Liver (tissue), 9 donors: Measurements from ENCODE around the gene ANKRD1. TPM values are rescaled to one million over a fixed set of nuclear protein-coding genes. Genes with fewer than 3 reads are reported as not detected.

Experiments
- DNase-seq: peaks from one replicate; pipeline ENCODE4 v3.0.0-alpha.2; 2017; ENCODE audit warnings: low spot score
- H3K27ac ChIP-seq, 2 donors: one replicate each; pipeline ENCODE4 v1.7.0; 2013; ENCODE audit warnings: inconsistent platforms in 2 of 2, low read length in 2 of 2, control low read depth in 1 of 2, low read depth in 1 of 2, mild to moderate bottlenecking in 1 of 2
- H3K27me3 ChIP-seq, 4 donors: one replicate each; pipeline versions ENCODE4 v1.6.1 to v1.7.0; 2013; ENCODE audit warnings: low read length in 3 of 4, inconsistent platforms in 1 of 4, mild to moderate bottlenecking in 1 of 4, moderate library complexity in 1 of 4; ENCODE audit not compliant: control insufficient read depth in 4 of 4, insufficient read depth in 4 of 4
- H3K36me3 ChIP-seq, 4 donors: one replicate each; pipeline versions ENCODE4 v1.6.1 to v1.7.0; 2013; ENCODE audit warnings: low read length in 3 of 4, mild to moderate bottlenecking in 3 of 4, low read depth in 1 of 4, moderate library complexity in 1 of 4; ENCODE audit not compliant: control insufficient read depth in 4 of 4, insufficient read depth in 3 of 4
- H3K4me1 ChIP-seq, 4 donors: one replicate each; pipeline versions ENCODE4 v1.6.1 to v1.7.0; 2013; ENCODE audit warnings: low read length in 3 of 4, mild to moderate bottlenecking in 3 of 4, moderate library complexity in 1 of 4; ENCODE audit not compliant: control insufficient read depth in 4 of 4, insufficient read depth in 4 of 4
- H3K4me3 ChIP-seq, 3 donors: one replicate each; pipeline versions ENCODE4 v1.6.1 to v1.7.0; 2013; ENCODE audit warnings: low read length in 3 of 3, control low read depth in 1 of 3, low read depth in 1 of 3, mild to moderate bottlenecking in 1 of 3
- H3K9ac ChIP-seq, 2 donors: one replicate each; pipeline ENCODE4 v1.7.0; 2013; ENCODE audit warnings: low read length in 2 of 2, mild to moderate bottlenecking in 2 of 2, moderate library complexity in 2 of 2, control low read depth in 1 of 2, low read depth in 1 of 2
- H3K9me3 ChIP-seq, 4 donors: one replicate each; pipeline versions ENCODE4 v1.6.1 to v1.7.0; 2013; ENCODE audit warnings: low read length in 3 of 4; ENCODE audit not compliant: control insufficient read depth in 4 of 4
- ATF3 ChIP-seq: IDR thresholded peaks from 2 replicates; pipeline ENCODE4 v1.6.1; 2016; ENCODE audit warnings: antibody characterized with exemption
- CTCF ChIP-seq: fragments of 150-350 bp; IDR thresholded peaks from 2 replicates; pipeline ENCODE4 v1.5.1; 2017; ENCODE audit warnings: improper control_type of control experiment, low read depth, low read length; ENCODE audit not compliant: missing input control
- EGR1 ChIP-seq, 2 donors: IDR thresholded peaks; 2 replicates each; pipeline ENCODE4 v1.6.1; 2016 to 2018; ENCODE audit warnings: antibody characterized with exemption in 2 of 2, low read depth in 2 of 2
- FOXA1 ChIP-seq: IDR thresholded peaks from 2 replicates; pipeline ENCODE4 v1.6.1; 2016; ENCODE audit warnings: antibody characterized with exemption
- FOXA2 ChIP-seq: IDR thresholded peaks from 2 replicates; pipeline ENCODE4 v1.6.1; 2016; ENCODE audit warnings: antibody characterized with exemption
- GABPA ChIP-seq, 2 donors: IDR thresholded peaks in 1 of 2; conservative IDR thresholded peaks in 1 of 2; 2 replicates each; pipeline ENCODE4 v1.6.1; 2016; ENCODE audit warnings: antibody characterized with exemption in 2 of 2, mild to moderate bottlenecking in 1 of 2, moderate library complexity in 1 of 2
- HNF4A ChIP-seq, 2 donors: conservative IDR thresholded peaks; 2 replicates each; pipeline ENCODE4 v1.6.1; 2016; ENCODE audit warnings: antibody characterized with exemption in 2 of 2, mild to moderate bottlenecking in 2 of 2
- HNF4G ChIP-seq: IDR thresholded peaks from 2 replicates; pipeline ENCODE4 v1.6.1; 2016; ENCODE audit warnings: antibody characterized with exemption
- JUND ChIP-seq, 2 donors: IDR thresholded peaks; 2 replicates each; pipeline ENCODE4 v1.6.1; 2016; ENCODE audit warnings: antibody characterized with exemption in 2 of 2
- MAX ChIP-seq: IDR thresholded peaks from 2 replicates; pipeline ENCODE4 v1.6.1; 2016; ENCODE audit warnings: antibody characterized with exemption
- NR2F2 ChIP-seq: IDR thresholded peaks from 2 replicates; pipeline ENCODE4 v1.6.1; 2016; ENCODE audit warnings: antibody characterized with exemption
- RAD21 ChIP-seq, 2 donors: IDR thresholded peaks; 2 replicates each; pipeline ENCODE4 v1.6.1; 2016; ENCODE audit warnings: antibody characterized with exemption in 2 of 2, mild to moderate bottlenecking in 2 of 2
- REST ChIP-seq: IDR thresholded peaks from 2 replicates; pipeline ENCODE4 v1.6.1; 2016; ENCODE audit warnings: antibody characterized with exemption, mild to moderate bottlenecking
- RXRA ChIP-seq, 2 donors: IDR thresholded peaks; 2 replicates each; pipeline ENCODE4 v1.6.1; 2017 to 2018; ENCODE audit warnings: antibody characterized with exemption in 2 of 2, mild to moderate bottlenecking in 1 of 2
- SP1 ChIP-seq: IDR thresholded peaks from 2 replicates; pipeline ENCODE4 v1.6.1; 2018; ENCODE audit warnings: antibody characterized with exemption, mild to moderate bottlenecking
- TAF1 ChIP-seq: conservative IDR thresholded peaks from 2 replicates; pipeline ENCODE4 v1.6.1; 2016; ENCODE audit warnings: antibody characterized with exemption, mild to moderate bottlenecking
- YY1 ChIP-seq: IDR thresholded peaks from 2 replicates; pipeline ENCODE4 v1.6.1; 2016; ENCODE audit warnings: antibody characterized with exemption, mild to moderate bottlenecking
- ZBTB33 ChIP-seq: IDR thresholded peaks from 2 replicates; pipeline ENCODE4 v1.6.1; 2016; ENCODE audit warnings: antibody characterized with exemption
- WGBS: extraction: QIAGEN DNeasy Blood & Tissue Kit; methylation state at CpG from one replicate; pipeline ENCODE4 v1.1.7; 2013; 5-methylcytosine and 5-hydroxymethylcytosine counted together
- polyA plus RNA-seq, 2 donors: library from polyadenylated mRNA; stranded (reverse) in 1 of 2; unstranded in 1 of 2; fragments of 200-250 nt in 1 of 2; fragments of >200 nt in 1 of 2; fragmentation: Nextera tagmentation in 1 of 2; extraction: Ambion mirVana in 1 of 2; gene quantifications; one replicate each; pipeline versions ENCODE4 v1.2.1 to v1.2.3, GENCODE V29; 2013 to 2015
- total RNA-seq, 2 donors: library from RNA; depleted of rRNA; stranded (reverse); fragments of >200 nt; gene quantifications; one replicate each; pipeline ENCODE4 v1.2.3, GENCODE V29; 2014
- donor health status: healthy.
- donor health status: healthy.
- donor health status: healthy.
- donor health status: healthy.
- donor health status: healthy.

Gene ANKRD1
- total and polyA plus RNA-seq, 4 donors, result 0.16 to 0.25 TPM; not detected in 2

DNA sequence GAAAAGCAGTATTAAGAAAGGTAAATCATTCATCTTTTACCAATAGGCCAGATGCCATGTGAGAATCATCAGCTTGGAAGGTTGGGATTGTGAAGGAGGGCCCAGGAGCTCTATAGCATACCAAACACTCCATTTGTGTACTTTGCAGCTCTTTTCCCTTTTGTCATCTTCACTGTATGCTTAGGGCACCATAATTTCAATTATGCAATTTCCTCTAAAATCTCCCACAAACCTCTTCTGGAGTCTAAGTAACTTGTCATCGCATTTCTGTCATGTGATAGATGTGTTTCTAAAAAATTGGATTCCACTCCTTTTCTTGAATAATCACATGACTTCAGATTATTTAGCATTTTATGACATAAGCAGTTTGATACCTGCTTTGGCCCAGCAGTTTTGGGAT, 31.3 kb downstream of the ANKRD1 start:
- no peak for TF ChIP-seq HNF4A (conservative IDR thresholded peaks at IDR 0.05)
- TF ChIP-seq JUND (IDR thresholded peaks at IDR 0.05), result no peak
- TF ChIP-seq RAD21 (IDR thresholded peaks at IDR 0.05), result no peak
- TF ChIP-seq REST, result no peak
- no peak for TF ChIP-seq EGR1 (IDR thresholded peaks at IDR 0.05; ENCODE audit: low read depth in 2 of 2)
- no peak for TF ChIP-seq ATF3
- no peak for TF ChIP-seq ZBTB33
- H3K9me3 ChIP-seq, result no peaks in the 10 kb centered on the region
- no peak overlapping the region for H3K9ac ChIP-seq
- peaks cover 1 to 14% (median 3%) of the 10 kb centered on the region in 4 donors for H3K4me1 ChIP-seq
- peaks cover 3 to 18% (median 14%) of the 10 kb centered on the region in 4 donors for H3K36me3 ChIP-seq
- DNase-seq, result no peak
- WGBS, result 84% methylated on average over 1 of the region's 1 CpG
- H3K4me3 ChIP-seq, result no peak overlapping the region
- H3K27me3 ChIP-seq, result no peaks in the 10 kb centered on the region
- no peak overlapping the region for H3K27ac ChIP-seq

DNA sequence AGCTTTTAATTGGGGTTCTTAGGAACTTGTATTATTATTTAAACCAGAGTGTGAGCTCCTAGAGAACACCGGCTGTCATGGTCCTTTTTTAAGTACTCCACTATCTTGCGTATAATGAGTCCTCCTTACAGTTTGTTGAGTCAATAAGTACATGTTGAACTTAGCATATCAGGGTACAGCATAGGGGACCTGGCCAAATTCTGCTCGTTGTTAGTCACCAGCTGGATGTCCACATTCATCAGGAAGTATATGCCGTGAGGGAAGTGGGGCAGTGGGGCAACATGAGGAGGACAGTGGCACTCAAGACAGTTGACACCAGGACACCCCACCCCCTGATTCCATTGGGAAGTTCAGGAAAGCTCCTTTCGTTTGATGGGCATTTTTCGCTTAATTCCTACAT, 32.5 kb downstream of the ANKRD1 start:
- 82% methylated on average over 6 of the region's 6 CpGs for WGBS
- TF ChIP-seq YY1, result no peak
- TF ChIP-seq HNF4G, result no peak
- no peak for TF ChIP-seq RXRA (IDR thresholded peaks at IDR 0.05)
- no peak for TF ChIP-seq SP1
- TF ChIP-seq GABPA (IDR thresholded peaks at IDR 0.05 in 1 of 2, conservative IDR thresholded peaks at IDR 0.05 in 1 of 2), result no peak
- no peak for TF ChIP-seq HNF4A (conservative IDR thresholded peaks at IDR 0.05)
- no peak for TF ChIP-seq REST
- no peak for TF ChIP-seq FOXA2
- TF ChIP-seq NR2F2, result no peak
- TF ChIP-seq JUND (IDR thresholded peaks at IDR 0.05), result no peak
- TF ChIP-seq ZBTB33, result no peak
- no peak for TF ChIP-seq ATF3
- no peak for TF ChIP-seq FOXA1
- no peak for TF ChIP-seq MAX
- TF ChIP-seq EGR1 (IDR thresholded peaks at IDR 0.05; ENCODE audit: low read depth in 2 of 2), result no peak
- TF ChIP-seq RAD21 (IDR thresholded peaks at IDR 0.05), result no peak
- no peak for TF ChIP-seq TAF1
- no peak for TF ChIP-seq CTCF
- no peak overlapping the region for H3K9ac ChIP-seq
- peaks cover 1 to 24% (median 4%) of the 10 kb centered on the region in 4 donors for H3K4me1 ChIP-seq
- DNase-seq, result no peak
- no peaks in the 10 kb centered on the region for H3K9me3 ChIP-seq
- peaks cover 3 to 18% (median 12%) of the 10 kb centered on the region in 4 donors for H3K36me3 ChIP-seq
- H3K4me3 ChIP-seq, result no peak overlapping the region
- H3K27me3 ChIP-seq, result no peaks in the 10 kb centered on the region
- H3K27ac ChIP-seq, result no peak overlapping the region
